Stimulated activated CD8-positive, alpha-beta memory T cell treated with anti-CD3 and anti-CD28 coated beads, Interleukin-4, amount 100 ng/mL, for 48 hours (primary cell): ENCODE measurements around the gene RAI14.
"Not testable (repeated sequence)": the region's sequence is repeated elsewhere in the genome, so short reads cannot be mapped to it uniquely, and the experiment has no call there.

Experiments used
- DNase-seq: peaks from one replicate; pipeline ENCODE4 v3.0.0-alpha.2; 2020

RAI14 gene

DNA sequence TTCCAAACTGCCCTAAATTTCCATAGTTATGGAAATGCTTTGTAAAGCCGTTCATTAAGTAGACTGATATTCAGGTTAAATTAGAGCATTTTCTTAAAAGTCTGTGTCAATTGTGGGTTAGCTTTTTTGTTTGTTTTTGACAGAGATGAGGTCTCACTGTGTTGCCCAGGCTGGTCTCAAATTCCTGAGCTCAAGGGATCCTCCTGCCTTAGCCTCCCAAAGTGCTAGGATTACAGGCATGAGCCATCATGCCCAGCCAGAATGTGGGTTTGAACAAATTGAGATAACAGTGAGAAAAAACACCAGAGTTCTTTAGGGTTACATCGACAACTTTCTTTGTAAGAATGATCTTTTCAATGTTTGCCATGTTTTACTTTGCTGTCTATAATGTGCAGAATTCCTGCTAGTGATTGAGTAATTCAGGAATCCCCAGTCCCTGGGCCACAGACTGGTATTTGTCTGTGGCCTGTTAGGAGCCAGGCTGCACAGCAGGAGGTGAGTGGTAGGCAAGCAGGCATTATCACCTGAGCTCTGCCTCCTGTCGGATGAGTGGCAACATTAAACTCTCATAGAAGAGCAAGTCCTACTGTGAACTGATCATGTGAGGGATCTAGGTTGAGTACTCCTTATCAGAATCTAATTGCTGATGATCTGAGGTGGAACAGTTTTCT, 80.5 kb downstream of the RAI14 start:
- no peak for DNase-seq

GRCh38 chr5:34737731-34738130, 81.6 kb downstream of the RAI14 start:
- DNase-seq: no peak

- no peak for DNase-seq
These were observed 82.3 kb downstream of the RAI14 start for GRCh38 chr5:34738381-34738780.

DNA sequence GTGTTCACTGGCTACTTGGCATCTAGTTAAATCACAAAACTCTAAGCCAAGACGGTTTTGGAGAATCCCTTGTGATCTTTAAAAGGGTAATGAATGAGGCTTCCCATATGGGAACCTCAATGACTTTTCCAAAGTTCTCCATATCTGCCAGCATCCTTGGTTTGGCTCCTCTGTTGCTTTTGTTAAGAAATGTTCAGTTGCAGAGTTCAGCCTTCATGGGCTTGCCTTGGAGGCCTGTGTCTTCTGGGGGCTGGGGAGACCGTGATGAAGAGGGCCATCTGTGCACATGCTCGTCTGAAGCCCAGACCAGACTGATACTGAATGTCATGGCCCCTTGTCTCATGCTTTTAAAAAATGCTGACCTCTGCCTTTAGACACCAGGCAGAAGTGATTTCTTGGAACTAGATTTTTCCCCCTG, 84.3 kb downstream of the RAI14 start:
- DNase-seq: no peak

- DNase-seq: no peak
These were observed 85.9 kb downstream of the RAI14 start for GRCh38 chr5:34742061-34742460.

- no peak for DNase-seq
These were observed 87.8 kb downstream of the RAI14 start for GRCh38 chr5:34743878-34744277.

DNA sequence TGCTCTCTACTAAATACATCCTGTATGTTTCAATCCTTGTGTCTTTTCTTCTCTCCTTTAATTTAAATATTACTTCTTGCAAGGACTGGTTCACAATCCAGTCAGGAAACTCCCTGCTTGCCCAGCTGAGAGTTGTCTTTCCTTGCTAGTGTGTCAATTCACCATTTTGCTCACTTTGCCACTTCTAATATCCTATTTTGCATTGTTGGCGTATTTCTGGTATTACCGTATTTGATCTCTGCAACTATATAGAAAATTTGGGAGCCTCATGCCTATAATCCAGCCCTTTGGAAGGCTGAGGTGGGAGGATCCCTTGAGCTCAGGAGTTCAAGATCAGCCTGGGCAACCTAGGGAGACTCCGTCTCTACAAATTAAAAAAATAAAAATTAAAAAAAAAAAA, 92.3 kb downstream of the RAI14 start:
- no peak for DNase-seq

GRCh38 chr5:34749431-34749873, 93.3 kb downstream of the RAI14 start:
- no peak for DNase-seq

- no peak for DNase-seq
These were observed 94.1 kb downstream of the RAI14 start for GRCh38 chr5:34750206-34750605.

GRCh38 chr5:34751807-34752736, 95.9 kb downstream of the RAI14 start:
- DNase-seq: no peak

DNA sequence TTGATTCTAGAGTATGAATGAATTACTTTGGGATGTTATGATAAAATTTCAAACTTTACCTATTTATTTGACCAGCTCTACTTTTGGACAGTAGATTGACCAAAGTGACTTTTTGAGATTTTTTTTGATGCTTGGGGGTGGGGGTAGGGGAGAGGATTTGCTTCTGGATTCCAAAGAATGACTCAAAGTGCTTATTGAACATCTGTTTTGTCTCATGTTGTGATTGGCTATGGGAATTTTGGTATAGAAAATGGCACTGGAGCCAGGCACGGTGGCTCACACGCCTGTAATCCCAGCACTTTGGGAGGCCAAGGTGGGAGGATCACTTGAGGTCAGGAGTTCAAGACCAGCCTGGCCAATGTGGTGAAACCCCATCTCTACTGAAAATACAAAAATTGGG, 97.1 kb downstream of the RAI14 start:
- not testable (repeated sequence) for DNase-seq

GRCh38 chr5:34755926-34756325, 99.8 kb downstream of the RAI14 start:
- DNase-seq: no peak

DNA sequence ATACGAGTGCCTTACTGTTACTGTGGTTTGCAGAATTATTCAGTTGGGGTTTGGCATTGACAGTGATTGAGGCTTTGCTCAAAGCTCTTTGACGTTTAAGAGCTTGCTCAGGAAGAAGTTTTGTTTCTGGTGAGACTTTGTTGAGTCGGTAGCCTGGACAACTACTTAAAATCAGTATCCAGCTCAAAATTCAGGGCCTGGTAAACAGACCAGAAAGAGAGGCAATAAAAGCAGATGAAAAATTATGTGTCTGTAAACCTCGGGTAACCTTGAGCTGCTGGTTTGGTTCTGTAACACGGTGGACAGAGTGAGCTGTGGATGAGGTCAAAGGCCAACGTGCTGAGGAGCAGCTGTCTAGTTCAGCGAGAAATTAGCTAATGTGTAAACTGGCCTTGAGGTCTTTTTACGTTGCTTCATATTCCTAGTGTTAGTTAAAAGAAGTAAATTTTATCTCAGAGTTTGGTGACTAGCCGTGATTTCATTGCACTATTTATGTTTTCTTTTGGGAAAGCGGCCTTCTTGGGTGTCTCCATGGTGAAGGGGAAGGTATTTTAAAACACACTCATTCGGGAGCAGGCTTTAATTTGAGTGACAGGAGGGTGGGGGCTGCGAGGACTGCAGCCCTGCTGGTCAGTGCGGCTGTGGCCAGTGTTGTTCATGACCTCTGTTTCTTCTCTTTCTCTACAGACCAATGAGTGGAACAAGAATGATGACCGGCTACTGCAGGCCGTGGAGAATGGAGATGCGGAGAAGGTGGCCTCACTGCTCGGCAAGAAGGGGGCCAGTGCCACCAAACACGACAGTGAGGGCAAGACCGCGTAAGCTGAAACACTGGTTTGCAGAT, 100.9 kb downstream of the RAI14 start:
- DNase-seq: no peak

- DNase-seq: no peak
These were observed 102.4 kb downstream of the RAI14 start for GRCh38 chr5:34758514-34758913.

DNA sequence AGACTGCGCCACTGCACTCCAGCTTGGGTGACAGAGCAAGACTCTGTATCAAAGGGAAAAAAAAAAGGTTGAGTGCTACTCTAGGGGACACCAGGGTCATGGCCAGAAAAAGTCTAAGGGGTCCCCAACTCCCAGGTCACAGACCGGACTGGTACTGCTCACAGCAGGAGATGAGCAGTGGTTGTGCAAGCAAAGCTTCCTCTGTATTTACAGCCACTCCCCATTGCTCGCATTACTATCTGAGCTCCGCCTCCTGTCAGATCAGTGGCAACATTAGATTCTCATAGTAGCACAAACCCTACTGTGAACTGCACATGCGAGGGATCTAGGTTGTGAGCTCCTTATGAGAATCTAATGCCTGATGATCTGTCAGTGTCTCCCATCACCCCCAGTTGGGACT, 103.1 kb downstream of the RAI14 start:
- DNase-seq: not testable (repeated sequence)

DNA sequence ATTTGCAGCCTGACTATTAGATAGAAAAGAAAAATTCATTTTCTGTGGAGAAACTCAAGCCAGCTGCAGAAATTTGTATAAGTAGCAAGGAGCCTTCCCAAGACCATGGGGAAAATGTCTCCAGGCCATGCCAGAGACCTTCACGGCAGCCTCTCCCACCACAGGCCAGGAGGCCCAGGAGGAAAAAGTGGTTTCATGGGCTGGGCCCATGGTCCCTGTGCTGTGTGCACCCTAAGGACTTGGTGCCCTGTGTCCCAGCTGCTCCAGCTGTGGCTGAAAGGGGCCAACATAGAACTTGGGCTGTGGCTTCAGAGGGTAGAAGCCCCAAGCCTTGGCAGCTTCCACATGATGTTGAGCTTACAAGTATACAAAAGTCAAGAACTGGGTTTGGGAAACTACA, 109.5 kb downstream of the RAI14 start:
- no peak for DNase-seq

GRCh38 chr5:34767180-34767579, 111.1 kb downstream of the RAI14 start:
- no peak for DNase-seq

DNA sequence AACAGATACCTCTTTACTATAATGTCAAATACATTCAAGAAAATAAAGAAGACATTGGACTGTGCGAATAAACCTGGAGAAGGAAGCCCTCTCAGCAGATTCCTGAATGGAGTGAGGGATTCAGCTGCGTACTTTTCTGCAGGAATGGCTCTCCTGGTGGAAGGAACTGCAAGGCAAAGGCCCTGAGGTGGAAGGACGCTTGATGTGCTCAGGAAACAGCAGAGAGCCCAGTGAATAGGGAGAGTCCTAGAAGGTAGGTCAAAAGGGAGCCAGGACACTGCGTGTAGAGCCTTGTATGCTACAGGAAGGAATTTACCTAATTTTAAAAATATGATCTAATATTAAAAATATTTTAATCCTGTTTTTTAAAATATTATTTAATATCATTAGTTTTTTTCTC, 114.4 kb downstream of the RAI14 start:
- no peak for DNase-seq

GRCh38 chr5:34771076-34771475, 114.9 kb downstream of the RAI14 start:
- DNase-seq: no peak

- DNase-seq: no peak
These were observed 116.4 kb downstream of the RAI14 start for GRCh38 chr5:34772267-34773098.

DNA sequence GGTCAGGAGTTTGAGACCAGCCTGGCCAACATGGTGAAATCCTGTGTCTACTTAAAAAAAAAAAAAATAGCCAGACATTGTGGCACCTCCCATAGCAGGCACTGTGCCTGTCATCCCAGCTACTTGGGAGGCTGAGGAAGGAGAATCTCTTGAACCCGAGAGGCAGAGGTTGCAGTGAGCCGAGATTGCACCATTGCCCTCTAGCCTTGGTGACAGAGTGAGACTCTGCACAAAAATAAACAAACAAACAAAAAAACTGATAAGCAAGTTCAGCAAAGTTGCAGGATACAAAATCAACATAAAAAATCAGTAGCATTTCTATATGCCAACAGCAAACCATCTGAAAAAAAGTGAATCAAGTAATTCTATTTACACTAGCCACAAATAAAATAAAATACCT, 118.0 kb downstream of the RAI14 start:
- no peak for DNase-seq

DNA sequence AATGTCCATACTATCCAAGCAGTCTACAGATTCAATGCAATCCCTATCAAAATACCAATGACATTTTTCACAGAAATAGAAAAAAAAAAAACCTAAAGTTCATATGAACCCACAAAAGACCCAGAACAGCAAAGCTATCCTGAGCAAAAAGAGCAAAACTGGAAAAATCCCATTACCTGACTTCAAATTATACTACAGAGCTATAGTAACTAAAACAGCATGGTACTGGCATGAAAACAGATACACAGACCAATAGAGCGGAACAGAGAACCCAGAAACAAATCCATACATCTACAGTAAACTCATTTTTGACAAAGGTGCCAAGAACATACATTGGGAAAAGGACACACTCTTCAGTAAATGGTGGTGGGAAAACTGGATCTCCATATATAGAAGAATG, 118.5 kb downstream of the RAI14 start:
- not testable (repeated sequence) for DNase-seq
